ENCODE results near the gene NCOR2.

DNA sequence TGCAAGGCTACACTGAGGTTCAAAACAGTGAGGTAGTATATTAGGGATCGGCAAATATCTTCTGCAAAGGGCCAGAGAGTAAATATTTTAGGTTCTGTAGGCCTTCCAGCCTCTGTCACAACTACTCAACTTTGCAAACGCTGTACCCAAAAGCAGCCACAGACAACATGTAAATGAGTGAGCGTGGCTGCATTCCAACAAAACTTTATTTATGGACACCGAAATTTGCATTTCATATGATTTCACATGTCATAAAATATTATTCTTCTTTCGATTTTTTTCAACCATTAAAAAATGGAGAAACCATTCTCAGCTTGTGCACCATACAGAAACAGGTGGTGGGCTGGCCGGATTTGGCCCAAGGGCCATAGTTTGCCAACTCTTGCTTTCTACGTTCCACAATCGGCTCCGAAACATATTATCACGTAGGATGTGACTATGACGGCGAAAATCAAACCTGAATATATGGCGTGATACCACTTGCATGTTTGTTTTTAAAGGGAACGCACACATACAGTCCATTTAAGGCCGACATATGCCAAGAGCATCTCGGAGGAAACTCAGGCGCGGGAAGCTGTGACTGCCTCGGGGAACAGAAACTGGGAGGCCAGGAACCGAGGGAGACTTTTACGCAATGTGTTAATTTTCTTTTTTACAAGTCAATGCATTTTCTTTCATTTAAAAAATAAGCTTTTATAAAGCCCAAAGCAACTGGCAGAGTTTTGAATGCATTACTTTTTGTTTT is 7.1 kb downstream of the NCOR2 start:
- TF ChIP-seq, protein P1, sequence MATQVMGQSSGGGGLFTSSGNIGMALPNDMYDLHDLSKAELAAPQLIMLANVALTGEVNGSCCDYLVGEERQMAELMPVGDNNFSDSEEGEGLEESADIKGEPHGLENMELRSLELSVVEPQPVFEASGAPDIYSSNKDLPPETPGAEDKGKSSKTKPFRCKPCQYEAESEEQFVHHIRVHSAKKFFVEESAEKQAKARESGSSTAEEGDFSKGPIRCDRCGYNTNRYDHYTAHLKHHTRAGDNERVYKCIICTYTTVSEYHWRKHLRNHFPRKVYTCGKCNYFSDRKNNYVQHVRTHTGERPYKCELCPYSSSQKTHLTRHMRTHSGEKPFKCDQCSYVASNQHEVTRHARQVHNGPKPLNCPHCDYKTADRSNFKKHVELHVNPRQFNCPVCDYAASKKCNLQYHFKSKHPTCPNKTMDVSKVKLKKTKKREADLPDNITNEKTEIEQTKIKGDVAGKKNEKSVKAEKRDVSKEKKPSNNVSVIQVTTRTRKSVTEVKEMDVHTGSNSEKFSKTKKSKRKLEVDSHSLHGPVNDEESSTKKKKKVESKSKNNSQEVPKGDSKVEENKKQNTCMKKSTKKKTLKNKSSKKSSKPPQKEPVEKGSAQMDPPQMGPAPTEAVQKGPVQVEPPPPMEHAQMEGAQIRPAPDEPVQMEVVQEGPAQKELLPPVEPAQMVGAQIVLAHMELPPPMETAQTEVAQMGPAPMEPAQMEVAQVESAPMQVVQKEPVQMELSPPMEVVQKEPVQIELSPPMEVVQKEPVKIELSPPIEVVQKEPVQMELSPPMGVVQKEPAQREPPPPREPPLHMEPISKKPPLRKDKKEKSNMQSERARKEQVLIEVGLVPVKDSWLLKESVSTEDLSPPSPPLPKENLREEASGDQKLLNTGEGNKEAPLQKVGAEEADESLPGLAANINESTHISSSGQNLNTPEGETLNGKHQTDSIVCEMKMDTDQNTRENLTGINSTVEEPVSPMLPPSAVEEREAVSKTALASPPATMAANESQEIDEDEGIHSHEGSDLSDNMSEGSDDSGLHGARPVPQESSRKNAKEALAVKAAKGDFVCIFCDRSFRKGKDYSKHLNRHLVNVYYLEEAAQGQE (IDR thresholded peaks at IDR 0.05; ENCODE audit: borderline replicate concordance), result no peak
- TF ChIP-seq, protein P2, sequence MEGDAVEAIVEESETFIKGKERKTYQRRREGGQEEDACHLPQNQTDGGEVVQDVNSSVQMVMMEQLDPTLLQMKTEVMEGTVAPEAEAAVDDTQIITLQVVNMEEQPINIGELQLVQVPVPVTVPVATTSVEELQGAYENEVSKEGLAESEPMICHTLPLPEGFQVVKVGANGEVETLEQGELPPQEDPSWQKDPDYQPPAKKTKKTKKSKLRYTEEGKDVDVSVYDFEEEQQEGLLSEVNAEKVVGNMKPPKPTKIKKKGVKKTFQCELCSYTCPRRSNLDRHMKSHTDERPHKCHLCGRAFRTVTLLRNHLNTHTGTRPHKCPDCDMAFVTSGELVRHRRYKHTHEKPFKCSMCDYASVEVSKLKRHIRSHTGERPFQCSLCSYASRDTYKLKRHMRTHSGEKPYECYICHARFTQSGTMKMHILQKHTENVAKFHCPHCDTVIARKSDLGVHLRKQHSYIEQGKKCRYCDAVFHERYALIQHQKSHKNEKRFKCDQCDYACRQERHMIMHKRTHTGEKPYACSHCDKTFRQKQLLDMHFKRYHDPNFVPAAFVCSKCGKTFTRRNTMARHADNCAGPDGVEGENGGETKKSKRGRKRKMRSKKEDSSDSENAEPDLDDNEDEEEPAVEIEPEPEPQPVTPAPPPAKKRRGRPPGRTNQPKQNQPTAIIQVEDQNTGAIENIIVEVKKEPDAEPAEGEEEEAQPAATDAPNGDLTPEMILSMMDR (IDR thresholded peaks at IDR 0.05; ENCODE audit: poor library complexity, severe bottlenecking), result no peak
- no peak for TF ChIP-seq TAF1 (IDR thresholded peaks at IDR 0.05; ENCODE audit: low read depth)
- no peak for TF ChIP-seq POLR2AphosphoS5 (IDR thresholded peaks at IDR 0.05)

Measured in neural cell (in vitro differentiated cells).